LNCaP clone FGC (cell line): ENCODE measurements around the gene RBMX2.
"Not testable (repeated sequence)": the region's sequence is repeated elsewhere in the genome, so short reads cannot be mapped to it uniquely, and the experiment has no call there.

Source experiments
- DNase-seq: peaks from one replicate; pipeline ENCODE4 v3.0.0-alpha.2; 2011; ENCODE audit warnings: low read depth
- H3K4me3 ChIP-seq: 2 replicates; pipeline ENCODE4 v1.5.1; 2011; ENCODE audit warnings: mild to moderate bottlenecking, low read depth, low read length, control low read depth
- TF ChIP-seq, protein P1 (sequence below): IDR thresholded peaks from 2 replicates; pipeline ENCODE4 v1.5.1; 2012; ENCODE audit warnings: mild to moderate bottlenecking; ENCODE audit not compliant: control insufficient read depth, insufficient read depth; ENCODE audit errors: extremely low read depth

RBMX2 gene

DNA sequence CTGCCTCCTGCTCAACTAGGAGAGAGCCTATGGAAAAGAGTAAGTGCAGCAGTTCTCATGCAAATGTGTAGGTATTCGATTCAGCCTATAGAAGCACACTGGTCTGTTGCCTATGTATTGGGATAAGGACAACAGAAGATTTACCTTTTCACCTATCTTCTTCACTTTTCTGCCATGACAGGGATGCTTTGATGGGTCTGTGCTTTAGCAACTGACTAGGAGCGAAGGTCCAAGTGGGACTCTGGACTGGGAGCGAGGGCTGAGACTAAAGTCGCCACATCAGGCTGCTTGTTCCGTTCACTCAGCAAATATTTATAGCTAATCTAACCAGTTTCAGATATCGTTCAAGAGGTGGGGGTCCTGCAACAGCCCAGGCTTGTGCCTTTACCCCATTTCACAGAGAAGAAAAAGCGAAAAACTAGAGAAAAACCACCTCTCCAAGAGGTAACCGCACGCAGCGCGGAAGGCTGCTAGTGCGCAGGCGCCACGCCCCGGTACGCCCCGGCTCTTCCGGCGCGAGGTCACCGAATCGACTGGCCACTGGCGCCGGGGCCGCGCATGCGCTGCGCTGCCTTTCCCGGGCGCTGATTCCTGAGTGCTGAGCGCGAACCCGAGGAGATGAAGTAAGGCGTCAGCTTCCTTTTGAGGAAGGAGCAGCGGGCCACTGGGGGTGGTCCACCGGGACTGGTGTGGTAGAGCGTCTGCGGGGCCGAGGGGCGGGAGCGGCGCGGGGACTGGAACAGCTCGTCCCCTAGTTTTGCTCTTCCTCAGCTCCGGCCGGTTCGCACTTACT, at the start of gene RBMX2:
Gene RBMX2 (plus strand): TSS at position 573 of the 793 bp plus-strand sequence. CDS start 46 bp downstream, at position 619.
- TF ChIP-seq, protein P1, sequence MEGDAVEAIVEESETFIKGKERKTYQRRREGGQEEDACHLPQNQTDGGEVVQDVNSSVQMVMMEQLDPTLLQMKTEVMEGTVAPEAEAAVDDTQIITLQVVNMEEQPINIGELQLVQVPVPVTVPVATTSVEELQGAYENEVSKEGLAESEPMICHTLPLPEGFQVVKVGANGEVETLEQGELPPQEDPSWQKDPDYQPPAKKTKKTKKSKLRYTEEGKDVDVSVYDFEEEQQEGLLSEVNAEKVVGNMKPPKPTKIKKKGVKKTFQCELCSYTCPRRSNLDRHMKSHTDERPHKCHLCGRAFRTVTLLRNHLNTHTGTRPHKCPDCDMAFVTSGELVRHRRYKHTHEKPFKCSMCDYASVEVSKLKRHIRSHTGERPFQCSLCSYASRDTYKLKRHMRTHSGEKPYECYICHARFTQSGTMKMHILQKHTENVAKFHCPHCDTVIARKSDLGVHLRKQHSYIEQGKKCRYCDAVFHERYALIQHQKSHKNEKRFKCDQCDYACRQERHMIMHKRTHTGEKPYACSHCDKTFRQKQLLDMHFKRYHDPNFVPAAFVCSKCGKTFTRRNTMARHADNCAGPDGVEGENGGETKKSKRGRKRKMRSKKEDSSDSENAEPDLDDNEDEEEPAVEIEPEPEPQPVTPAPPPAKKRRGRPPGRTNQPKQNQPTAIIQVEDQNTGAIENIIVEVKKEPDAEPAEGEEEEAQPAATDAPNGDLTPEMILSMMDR = no peak
- DNase-seq = peak; percentile 13
- H3K4me3 ChIP-seq = peak within 1 kb of the TSS; percentile 78

- not testable (repeated sequence) for H3K4me3 ChIP-seq, DNase-seq
Observed at GRCh38 chrX:130352050-130352449, 49.7 kb upstream of the RBMX2 start.

DNA sequence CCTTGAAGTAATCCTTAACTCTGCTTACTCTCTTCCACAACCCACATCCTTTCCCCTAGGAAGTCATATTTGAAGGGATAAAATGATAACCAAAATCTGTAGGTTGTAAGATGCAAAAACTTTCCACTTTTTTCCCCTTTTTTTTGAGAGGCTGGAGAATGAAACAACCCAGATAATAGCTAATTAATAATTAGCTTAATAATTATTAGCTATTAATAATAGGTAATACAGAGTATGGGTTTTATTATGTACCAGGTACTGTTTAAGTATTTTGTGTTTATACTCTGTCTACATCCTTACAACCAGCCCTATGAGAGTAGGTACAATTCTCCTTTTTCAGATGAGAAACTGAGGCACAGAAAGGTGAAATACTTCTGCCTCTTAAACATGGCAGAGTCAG, 25.7 kb upstream of the RBMX2 start:
- no peak overlapping the region for H3K4me3 ChIP-seq
- no peak for DNase-seq
- TF ChIP-seq, protein P1 = no peak

DNA sequence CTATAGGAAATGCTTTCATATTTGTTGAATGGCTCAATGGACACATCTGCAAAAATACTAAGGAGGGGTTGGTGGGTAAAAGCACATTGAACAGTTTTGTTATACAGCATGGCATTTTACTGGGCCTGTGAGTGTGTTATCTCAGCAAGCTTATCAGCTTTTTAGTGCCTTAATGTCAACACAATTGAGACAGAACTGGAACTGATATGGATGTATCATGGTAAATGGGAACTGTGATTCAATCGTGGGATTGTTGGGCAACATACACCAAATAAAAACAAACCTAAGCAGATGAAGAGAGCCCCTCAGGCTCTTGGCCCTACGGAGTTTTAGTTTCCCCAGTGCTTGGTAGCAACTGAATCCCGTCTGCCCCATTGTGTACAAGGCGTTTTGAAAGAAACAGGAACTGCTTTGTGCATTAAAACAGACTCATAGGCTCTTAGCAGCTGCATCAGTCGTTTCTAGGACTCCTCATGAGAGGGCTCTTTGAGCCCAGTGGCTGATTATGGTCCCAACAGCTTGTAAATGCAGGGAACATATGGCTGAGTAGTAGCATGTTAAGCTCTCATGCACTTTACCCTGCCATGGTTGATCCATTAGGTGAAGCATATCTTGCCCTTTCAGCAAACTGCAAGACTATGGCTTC, 23.6 kb upstream of the RBMX2 start:
- DNase-seq = no peak
- no peak overlapping the region for H3K4me3 ChIP-seq
- TF ChIP-seq, protein P1 = no peak

DNA sequence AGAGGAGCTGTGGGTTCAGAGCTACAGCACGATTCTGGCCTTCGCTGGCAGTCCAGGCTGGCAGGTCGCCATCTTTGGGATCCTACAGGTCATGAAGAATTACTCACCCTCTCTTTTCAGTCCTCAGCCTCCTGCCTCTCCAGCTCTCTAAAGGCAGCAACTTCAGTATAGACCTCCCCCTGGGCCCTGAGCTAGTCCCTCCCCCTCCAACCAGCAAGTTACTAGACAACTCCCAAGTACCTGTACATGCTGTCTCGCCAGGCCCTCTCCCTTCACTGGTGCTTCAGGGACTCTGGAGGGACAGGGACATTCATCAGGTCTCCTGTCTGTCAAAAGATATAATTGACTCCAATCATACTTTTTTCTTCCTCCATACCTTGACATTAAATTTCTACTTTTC, 16.3 kb upstream of the RBMX2 start, which contains the start of gene GPR119:
Gene GPR119 (minus strand): TSS at position 155 of the 400 bp plus-strand sequence. CDS start 227 bp downstream, outside the sequence.
- no peak for DNase-seq
- TF ChIP-seq, protein P1 = no peak
- no peak within 1 kb of the TSS for H3K4me3 ChIP-seq

GRCh38 chrX:130386408-130386808, 15.4 kb upstream of the RBMX2 start:
- TF ChIP-seq, protein P1 = no peak
- no peak for DNase-seq
- no peak overlapping the region for H3K4me3 ChIP-seq

DNA sequence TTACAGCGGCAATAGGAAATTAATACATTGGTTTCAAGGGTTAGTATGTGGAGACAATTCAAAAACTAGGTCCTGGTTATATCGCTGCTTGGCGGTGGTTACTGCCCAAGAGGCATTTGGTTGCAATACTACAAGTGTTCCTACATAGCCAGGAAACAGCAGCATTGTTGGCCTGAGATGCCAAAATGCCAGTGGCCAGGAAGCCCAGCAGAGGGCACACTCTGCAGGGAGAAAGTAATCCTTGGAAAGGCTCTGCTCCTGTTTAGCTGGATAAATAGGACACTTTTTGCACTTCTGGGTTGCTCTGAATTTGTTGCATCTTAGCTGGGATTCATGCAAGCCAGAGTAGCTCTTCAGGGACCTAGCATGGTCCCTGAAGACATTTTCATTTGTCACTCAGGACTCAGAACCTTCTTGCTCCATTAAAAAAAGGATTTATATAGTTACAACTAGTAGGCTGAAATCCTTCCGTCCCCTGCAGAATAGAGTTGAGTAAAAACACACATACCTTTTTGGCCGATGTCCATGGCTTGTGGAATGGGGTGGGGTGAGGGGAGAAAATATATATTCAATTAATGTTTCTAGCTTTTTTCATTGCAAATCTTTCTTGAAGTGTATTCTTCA, 8.2 kb upstream of the RBMX2 start:
- no peak overlapping the region for H3K4me3 ChIP-seq
- TF ChIP-seq, protein P1 = peak; percentile 83
- DNase-seq = peak; percentile 33
